Measurements from ENCODE around the gene FOXP1. TPM values are rescaled to one million over a fixed set of nuclear protein-coding genes. Genes with fewer than 3 reads are reported as not detected.

Gene FOXP1
- polyA plus RNA-seq, 1 experiment = 56.6 TPM

DNA sequence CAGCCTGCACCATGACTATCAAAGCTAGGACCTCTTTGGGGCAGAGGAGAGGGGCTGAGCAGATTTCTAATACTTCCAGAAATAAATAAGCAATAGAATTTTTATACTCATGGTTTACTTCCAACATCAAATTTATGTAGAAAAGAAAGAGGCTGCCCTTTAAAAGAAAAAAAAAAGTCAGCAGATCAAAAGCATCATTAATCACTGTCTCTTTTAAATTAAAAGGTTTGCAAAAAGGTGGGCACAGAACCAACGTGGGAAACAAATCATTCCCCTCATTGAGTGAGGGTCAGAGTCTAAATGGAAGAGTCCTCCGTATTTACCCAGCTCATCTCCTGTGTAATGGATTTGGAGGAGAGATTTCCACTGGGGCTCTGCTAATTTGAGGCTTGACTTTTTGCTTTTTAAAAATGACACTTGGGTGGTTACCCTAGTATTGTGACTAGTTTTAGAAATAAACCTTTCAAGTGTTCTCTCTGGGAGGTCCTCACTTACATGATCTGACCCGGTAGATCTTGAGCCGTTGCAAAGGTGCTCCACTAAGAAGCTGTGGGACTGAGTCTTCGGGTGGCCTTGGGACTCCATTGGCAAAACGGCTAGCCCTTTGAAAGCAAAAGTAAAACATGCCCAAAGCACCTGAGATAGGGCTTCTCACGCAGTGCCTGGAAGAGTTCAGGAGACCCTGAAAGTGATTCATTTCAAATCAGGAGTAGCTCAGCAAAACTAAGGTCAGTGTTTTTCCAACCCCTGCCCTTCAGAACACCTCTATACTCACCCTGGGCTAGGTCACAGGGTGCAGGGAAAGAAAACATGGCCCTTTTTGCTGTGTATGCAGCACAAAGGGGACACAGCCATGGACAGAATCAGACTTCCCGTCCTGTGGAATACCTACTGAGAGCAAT is 320.9 kb downstream of the FOXP1 start:
- POLR2A ChIA-PET = interaction anchor here (0.6 kb wide), 1 partner anchor 18 kb away, joined by 4 read pairs; no protein-coding TSS in a partner anchor
- H3K27me3 ChIP-seq (ENCODE audit: control insufficient read depth, insufficient read depth, low read length) = no peaks in the 10 kb centered on the region
- no peaks in the 10 kb centered on the region; the same call in 1 of the 2 replicates for H3K9me3 ChIP-seq (ENCODE audit: control insufficient read depth, insufficient read depth, low read length)
- no peak overlapping the region for H3K4me3 ChIP-seq (ENCODE audit: low read depth, low read length)
- DNase-seq (ENCODE audit: low read depth, low spot score) = no peak
- CTCF ChIA-PET = no interaction called here
- TF ChIP-seq, protein P1, sequence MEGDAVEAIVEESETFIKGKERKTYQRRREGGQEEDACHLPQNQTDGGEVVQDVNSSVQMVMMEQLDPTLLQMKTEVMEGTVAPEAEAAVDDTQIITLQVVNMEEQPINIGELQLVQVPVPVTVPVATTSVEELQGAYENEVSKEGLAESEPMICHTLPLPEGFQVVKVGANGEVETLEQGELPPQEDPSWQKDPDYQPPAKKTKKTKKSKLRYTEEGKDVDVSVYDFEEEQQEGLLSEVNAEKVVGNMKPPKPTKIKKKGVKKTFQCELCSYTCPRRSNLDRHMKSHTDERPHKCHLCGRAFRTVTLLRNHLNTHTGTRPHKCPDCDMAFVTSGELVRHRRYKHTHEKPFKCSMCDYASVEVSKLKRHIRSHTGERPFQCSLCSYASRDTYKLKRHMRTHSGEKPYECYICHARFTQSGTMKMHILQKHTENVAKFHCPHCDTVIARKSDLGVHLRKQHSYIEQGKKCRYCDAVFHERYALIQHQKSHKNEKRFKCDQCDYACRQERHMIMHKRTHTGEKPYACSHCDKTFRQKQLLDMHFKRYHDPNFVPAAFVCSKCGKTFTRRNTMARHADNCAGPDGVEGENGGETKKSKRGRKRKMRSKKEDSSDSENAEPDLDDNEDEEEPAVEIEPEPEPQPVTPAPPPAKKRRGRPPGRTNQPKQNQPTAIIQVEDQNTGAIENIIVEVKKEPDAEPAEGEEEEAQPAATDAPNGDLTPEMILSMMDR (IDR thresholded peaks at IDR 0.05; ENCODE audit: low read depth, low read length) = no peak
- no peak overlapping the region for H3K27ac ChIP-seq (ENCODE audit: low read depth, low read length)

DNA sequence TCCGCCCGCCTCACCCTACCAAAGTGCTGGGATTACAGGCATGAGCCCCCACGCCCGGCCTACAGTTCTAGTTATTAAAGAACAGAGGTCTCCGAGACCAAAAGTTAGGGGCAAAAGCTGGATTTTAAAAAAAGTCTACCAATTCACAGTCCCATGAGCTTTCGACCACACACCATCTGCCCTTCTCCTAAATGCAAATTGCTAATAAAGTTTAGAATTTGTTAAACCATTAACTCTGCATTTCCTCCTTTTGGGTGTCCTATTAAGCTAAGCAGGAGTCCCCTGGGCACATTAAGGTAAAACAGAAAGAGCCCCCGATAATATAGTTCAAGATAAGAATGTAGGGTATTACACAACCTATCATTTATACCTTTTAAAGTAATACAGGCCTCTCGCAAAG is 322.7 kb downstream of the FOXP1 start:
- TF ChIP-seq, protein P1 (IDR thresholded peaks at IDR 0.05; ENCODE audit: low read depth, low read length) = no peak
- Histone ChIP-seq H3K9me3 (ENCODE audit: control insufficient read depth, insufficient read depth, low read length) (no peaks in the 10 kb centered on the region; the same call in 1 of the 2 replicates), H3K4me3 (ENCODE audit: low read depth, low read length) (no peak overlapping the region), H3K27me3 (ENCODE audit: control insufficient read depth, insufficient read depth, low read length) (no peaks in the 10 kb centered on the region), H3K27ac (ENCODE audit: low read depth, low read length) (no peak overlapping the region)
- no peak for DNase-seq (ENCODE audit: low read depth, low spot score)
- ChIA-PET CTCF (interaction anchor here (1.0 kb wide), 1 partner anchor 9 kb away, joined by 3 read pairs; no protein-coding TSS in a partner anchor), POLR2A (interaction anchor here (0.7 kb wide), 1 partner anchor 78 kb away, joined by 6 read pairs; no protein-coding TSS in a partner anchor)

DNA sequence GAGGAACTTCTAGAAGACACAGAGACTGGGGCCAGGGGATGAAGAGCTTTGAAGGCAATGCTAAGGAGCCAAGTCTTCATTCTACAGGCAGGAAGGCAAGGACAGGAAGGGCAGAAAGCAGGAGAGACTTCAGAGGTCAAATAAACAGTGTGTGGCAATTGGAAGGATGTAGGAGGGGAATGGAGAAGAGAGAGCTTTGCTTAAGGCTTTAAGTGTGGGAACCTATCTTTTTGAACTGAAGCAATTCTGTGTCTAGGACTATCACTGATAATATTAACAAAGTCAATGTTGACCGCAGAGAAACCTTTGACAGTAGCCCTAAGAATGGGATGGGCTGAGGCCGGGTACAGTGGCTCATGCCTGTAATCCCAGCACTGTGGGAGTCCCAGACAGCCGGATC is 325.0 kb downstream of the FOXP1 start:
- no peaks in the 10 kb centered on the region; the same call in 1 of the 2 replicates for H3K9me3 ChIP-seq (ENCODE audit: control insufficient read depth, insufficient read depth, low read length)
- ChIA-PET POLR2A (no interaction called here), CTCF (interaction anchor here (0.6 to 1.0 kb wide), 3 partner anchors 307 to 451 kb away, joined by 3 to 14 read pairs (median 4); no protein-coding TSS in a partner anchor)
- no peak for DNase-seq (ENCODE audit: low read depth, low spot score)
- peak overlapping the region; percentile 49 for H3K27ac ChIP-seq (ENCODE audit: low read depth, low read length)
- no peaks in the 10 kb centered on the region for H3K27me3 ChIP-seq (ENCODE audit: control insufficient read depth, insufficient read depth, low read length)
- TF ChIP-seq, protein P1 (IDR thresholded peaks at IDR 0.05; ENCODE audit: low read depth, low read length) = no peak
- H3K4me3 ChIP-seq (ENCODE audit: low read depth, low read length) = no peak overlapping the region

DNA sequence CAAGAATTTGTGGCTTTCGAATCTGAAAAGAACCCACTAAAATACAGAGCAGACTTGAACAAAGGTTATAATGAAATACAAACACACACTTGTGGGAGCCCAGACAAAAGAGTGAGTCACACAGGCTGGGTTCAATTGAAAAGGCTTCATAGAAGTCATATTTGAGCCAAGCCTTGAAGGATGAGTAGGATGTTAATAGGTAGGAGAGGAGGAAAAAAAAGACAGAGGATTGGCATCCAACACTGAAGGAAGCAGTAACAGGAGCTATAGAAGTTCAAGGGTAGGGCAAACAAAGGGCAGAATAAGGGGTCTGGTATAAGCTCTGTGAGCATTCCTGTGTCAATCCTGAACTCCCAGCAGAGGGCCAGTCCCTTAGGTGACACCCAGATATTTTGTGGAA is 325.4 kb downstream of the FOXP1 start:
- ChIA-PET POLR2A (no interaction called here), CTCF (interaction anchor here (1.0 kb wide), 1 partner anchor 395 kb away, joined by 4 read pairs; no protein-coding TSS in a partner anchor)
- Histone ChIP-seq H3K9me3 (ENCODE audit: control insufficient read depth, insufficient read depth, low read length) (no peaks in the 10 kb centered on the region; the same call in 1 of the 2 replicates), H3K27me3 (ENCODE audit: control insufficient read depth, insufficient read depth, low read length) (no peaks in the 10 kb centered on the region), H3K27ac (ENCODE audit: low read depth, low read length) (peak overlapping the region; percentile 49), H3K4me3 (ENCODE audit: low read depth, low read length) (no peak overlapping the region)
- TF ChIP-seq, protein P1 (IDR thresholded peaks at IDR 0.05; ENCODE audit: low read depth, low read length) = no peak
- peak; percentile 27 for DNase-seq (ENCODE audit: low read depth, low spot score)

DNA sequence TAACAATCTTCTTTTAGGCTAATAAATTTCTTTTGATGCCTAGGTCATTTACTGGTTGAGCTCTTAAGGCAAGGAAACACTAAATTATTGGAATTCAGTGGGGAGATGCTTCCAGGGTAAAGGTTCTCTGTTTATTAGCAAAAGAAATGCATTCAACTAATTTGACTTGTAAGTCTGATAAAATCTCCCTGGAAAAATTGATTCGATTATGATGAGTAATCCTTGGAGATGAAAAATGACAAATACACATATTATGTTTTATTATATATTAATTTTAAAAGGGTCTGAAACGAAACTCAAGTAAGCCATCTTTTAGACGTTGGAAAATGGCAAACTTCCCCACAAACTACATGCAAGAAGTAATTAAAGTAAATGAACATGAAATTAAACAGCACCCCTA is 328.0 kb downstream of the FOXP1 start:
- TF ChIP-seq, protein P1 (IDR thresholded peaks at IDR 0.05; ENCODE audit: low read depth, low read length) = no peak
- H3K27ac ChIP-seq (ENCODE audit: low read depth, low read length) = no peak overlapping the region
- H3K27me3 ChIP-seq (ENCODE audit: control insufficient read depth, insufficient read depth, low read length) = no peaks in the 10 kb centered on the region
- no peak overlapping the region for H3K4me3 ChIP-seq (ENCODE audit: low read depth, low read length)
- ChIA-PET CTCF (no interaction called here), POLR2A (no interaction called here)
- no peaks in the 10 kb centered on the region; the same call in 1 of the 2 replicates for H3K9me3 ChIP-seq (ENCODE audit: control insufficient read depth, insufficient read depth, low read length)
- DNase-seq (ENCODE audit: low read depth, low spot score) = no peak

Data from AG04450 (cell line).